ENCODE data around the gene NDC80. TPM values are rescaled to one million over a fixed set of nuclear protein-coding genes. Genes with fewer than 3 reads are reported as not detected.
"Not testable (repeated sequence)": the region's sequence is repeated elsewhere in the genome, so short reads cannot be mapped to it uniquely, and the experiment has no call there.

The NDC80 gene
- total RNA-seq, 1 donor from 2014 or later: 7.9 TPM

- Mint-ChIP-seq H3K9me3 (ENCODE audit: unreplicated experiment) (no peaks in the 10 kb centered on the region), H3K27me3 (ENCODE audit: unreplicated experiment) (peaks cover 2% of the 10 kb centered on the region), H3K36me3 (ENCODE audit: unreplicated experiment) (peaks cover 4% of the 10 kb centered on the region), H3K27ac (ENCODE audit: unreplicated experiment) (peak overlapping the region; percentile 96), H3K4me3 (ENCODE audit: unreplicated experiment) (peak overlapping the region; percentile 91), H3K4me1 (ENCODE audit: unreplicated experiment) (peaks cover 32% of the 10 kb centered on the region)
- TF ChIP-seq CTCF (IDR thresholded peaks at IDR 0.05): no peak
- DNase-seq (ENCODE audit: extremely low spot score, unreplicated experiment): no peak
These were observed 86.6 kb downstream of the NDC80 start for GRCh38 chr18:2657788-2658458.

- H3K36me3 Mint-ChIP-seq (ENCODE audit: unreplicated experiment); H3K4me3 Mint-ChIP-seq (ENCODE audit: unreplicated experiment); H3K9me3 Mint-ChIP-seq (ENCODE audit: unreplicated experiment); H3K27ac Mint-ChIP-seq (ENCODE audit: unreplicated experiment); DNase-seq (ENCODE audit: extremely low spot score, unreplicated experiment); H3K27me3 Mint-ChIP-seq (ENCODE audit: unreplicated experiment): not testable (repeated sequence)
- H3K4me1 Mint-ChIP-seq (ENCODE audit: unreplicated experiment): peaks cover 45% of the 10 kb centered on the region
These were observed 89.5 kb downstream of the NDC80 start for GRCh38 chr18:2660849-2661248.

- H3K27me3 Mint-ChIP-seq (ENCODE audit: unreplicated experiment); H3K9me3 Mint-ChIP-seq (ENCODE audit: unreplicated experiment); H3K4me3 Mint-ChIP-seq (ENCODE audit: unreplicated experiment); DNase-seq (ENCODE audit: extremely low spot score, unreplicated experiment); H3K27ac Mint-ChIP-seq (ENCODE audit: unreplicated experiment); H3K36me3 Mint-ChIP-seq (ENCODE audit: unreplicated experiment): not testable (repeated sequence)
- H3K4me1 Mint-ChIP-seq (ENCODE audit: unreplicated experiment): peaks cover 42% of the 10 kb centered on the region
These were observed 90.9 kb downstream of the NDC80 start for GRCh38 chr18:2662288-2662687.

GRCh38 chr18:2662990-2663389 is 91.6 kb downstream of the NDC80 start:
- Mint-ChIP-seq H3K27me3 (ENCODE audit: unreplicated experiment) (no peaks in the 10 kb centered on the region), H3K4me1 (ENCODE audit: unreplicated experiment) (peaks cover 38% of the 10 kb centered on the region), H3K36me3 (ENCODE audit: unreplicated experiment) (peaks cover 13% of the 10 kb centered on the region), H3K9me3 (ENCODE audit: unreplicated experiment) (no peaks in the 10 kb centered on the region), H3K4me3 (ENCODE audit: unreplicated experiment) (no peak overlapping the region), H3K27ac (ENCODE audit: unreplicated experiment) (no peak overlapping the region)
- no peak for DNase-seq (ENCODE audit: extremely low spot score, unreplicated experiment)
- TF ChIP-seq CTCF (IDR thresholded peaks at IDR 0.05): no peak

Other genes starting within 250 kb of the NDC80 start
- gene METTL4, start 52 bp upstream of the NDC80 start, total RNA-seq: 10.8 and 12.8 TPM in 2 replicates
- 55.8 and 58.1 TPM in 2 replicates for gene SMCHD1, start 84.2 kb downstream of the NDC80 start, total RNA-seq